ENCODE measurements around the gene SEMA5A.

GRCh38 chr5:9284272-9284671, 261.6 kb downstream of the SEMA5A start:
- TF ChIP-seq POLR2AphosphoS5 (IDR thresholded peaks at IDR 0.05) (no peak), CTCF (IDR thresholded peaks at IDR 0.05) (no peak)
